PC-3 (cell line): ENCODE measurements around the gene PILRA. TPM values are rescaled to one million over a fixed set of nuclear protein-coding genes. Genes with fewer than 3 reads are reported as not detected.
"Not testable (repeated sequence)": the region's sequence is repeated elsewhere in the genome, so short reads cannot be mapped to it uniquely, and the experiment has no call there.

Source experiments
- ATAC-seq: fragments of 200-7000 bp; cut with Tn5 transposase; 2 replicates; pipeline ENCODE4 v1.9.1; 2020; ENCODE audit warnings: mild to moderate bottlenecking, moderate library complexity
- BruUV-seq: library from RNA; stranded (reverse); fragments of 400-500 nt; replicated peaks from 2 replicates; lab custom pipeline; 2021; lab: Mats Ljungman, UMichigan
- CTCF ChIA-PET: fragments of 300-600 bp; sonication (Branson Sonifier 250); formaldehyde crosslinking; loops from one replicate; lab custom pipeline; 2022; ENCODE audit warnings: antibody characterized with exemption; lab: Charles Lee
- POLR2A ChIA-PET: fragments of 300-600 bp; sonication (Branson Sonifier 250); formaldehyde crosslinking; loops from one replicate; lab custom pipeline; 2022; ENCODE audit warnings: antibody characterized with exemption; ENCODE audit not compliant: unreplicated experiment; lab: Charles Lee
- DNase-seq: peaks from one replicate; pipeline ENCODE4 v3.0.0-alpha.2; 2015
- H2AFZ ChIP-seq: fragments of 300-600 bp; sonication (generic); 2 replicates; pipeline ENCODE4 v1.6.0; 2016; ENCODE audit warnings: antibody characterized with exemption, low read length
- H3F3A ChIP-seq: fragments of 300-600 bp; sonication (generic); one replicate; pipeline ENCODE4 v1.6.0; 2017; ENCODE audit warnings: antibody characterized with exemption, low read length, control low read depth, mild to moderate bottlenecking; ENCODE audit not compliant: unreplicated experiment
- H3K27ac ChIP-seq: fragments of 300-600 bp; sonication (generic); 2 replicates; pipeline ENCODE4 v1.5.1; 2016; ENCODE audit warnings: mild to moderate bottlenecking, low read length
- H3K27me3 ChIP-seq: fragments of 300-600 bp; sonication (generic); 2 replicates; pipeline ENCODE4 v1.6.1; 2016; ENCODE audit warnings: low read length, mixed read lengths
- H3K36me3 ChIP-seq: fragments of 300-600 bp; sonication (generic); 2 replicates; pipeline ENCODE4 v1.6.1; 2016; ENCODE audit warnings: low read depth, mixed run types, low read length, mixed read lengths
- H3K4me1 ChIP-seq: fragments of 300-600 bp; sonication (generic); 2 replicates; pipeline ENCODE4 v1.5.1; 2016; ENCODE audit warnings: low read length; ENCODE audit not compliant: insufficient read depth
- H3K4me2 ChIP-seq: fragments of 300-600 bp; sonication (generic); 2 replicates; pipeline ENCODE4 v1.6.0; 2016; ENCODE audit warnings: low read length
- H3K4me3 ChIP-seq: fragments of 300-600 bp; sonication (generic); 2 replicates; pipeline ENCODE4 v1.5.1; 2016; ENCODE audit warnings: mild to moderate bottlenecking, low read length, mixed read lengths
- H3K79me2 ChIP-seq: fragments of 300-600 bp; sonication (generic); 2 replicates; pipeline ENCODE4 v1.6.1; 2017; ENCODE audit warnings: low read length, mixed read lengths
- H3K9ac ChIP-seq: fragments of 300-600 bp; sonication (generic); 2 replicates; pipeline ENCODE4 v1.6.0; 2016; ENCODE audit warnings: mild to moderate bottlenecking, low read length
- H3K9me2 ChIP-seq: fragments of 300-600 bp; sonication (generic); replicated peaks from 2 replicates; pipeline ENCODE4 v1.6.1; 2016; ENCODE audit warnings: mixed run types, low read length, mixed read lengths
- H3K9me3 ChIP-seq: fragments of 300-600 bp; sonication (generic); 2 replicates; pipeline ENCODE4 v1.6.1; 2016; ENCODE audit warnings: low read length, mixed read lengths
- H4K20me1 ChIP-seq: fragments of 300-600 bp; sonication (generic); 2 replicates; pipeline ENCODE4 v1.6.1; 2016; ENCODE audit warnings: low read length, mixed read lengths
- CTCF ChIP-seq: fragments of 300-600 bp; sonication (generic); conservative IDR thresholded peaks from 2 replicates; pipeline ENCODE4 v1.5.1; 2017; ENCODE audit warnings: antibody characterized with exemption, low read depth, mild to moderate bottlenecking, low read length
- EZH2 ChIP-seq: fragments of 300-600 bp; sonication (generic); IDR thresholded peaks from one replicate; pipeline ENCODE4 v1.6.1; 2017; ENCODE audit warnings: antibody characterized with exemption, mild to moderate bottlenecking, low read length; ENCODE audit not compliant: unreplicated experiment
- EZH2phosphoT487 ChIP-seq: fragments of 300-600 bp; sonication (generic); IDR thresholded peaks from 2 replicates; pipeline ENCODE4 v1.6.1; 2018; ENCODE audit warnings: mild to moderate bottlenecking, antibody characterized with exemption, low read length, borderline replicate concordance
- intact Hi-C: fragments of 100-400 bp; cut with micrococcal nuclease; formaldehyde crosslinking; loops from 2 replicates; pipeline ENCODE4 v1.9.0; 2023
- total RNA-seq: library from RNA; depleted of rRNA; stranded (reverse); fragments of >200 nt; gene quantifications from 2 replicates; pipeline ENCODE4 v1.2.3, GENCODE V29; 2014

PILRA gene
- total RNA-seq, 1 experiment from 2014 or later = 1.9 TPM

DNA sequence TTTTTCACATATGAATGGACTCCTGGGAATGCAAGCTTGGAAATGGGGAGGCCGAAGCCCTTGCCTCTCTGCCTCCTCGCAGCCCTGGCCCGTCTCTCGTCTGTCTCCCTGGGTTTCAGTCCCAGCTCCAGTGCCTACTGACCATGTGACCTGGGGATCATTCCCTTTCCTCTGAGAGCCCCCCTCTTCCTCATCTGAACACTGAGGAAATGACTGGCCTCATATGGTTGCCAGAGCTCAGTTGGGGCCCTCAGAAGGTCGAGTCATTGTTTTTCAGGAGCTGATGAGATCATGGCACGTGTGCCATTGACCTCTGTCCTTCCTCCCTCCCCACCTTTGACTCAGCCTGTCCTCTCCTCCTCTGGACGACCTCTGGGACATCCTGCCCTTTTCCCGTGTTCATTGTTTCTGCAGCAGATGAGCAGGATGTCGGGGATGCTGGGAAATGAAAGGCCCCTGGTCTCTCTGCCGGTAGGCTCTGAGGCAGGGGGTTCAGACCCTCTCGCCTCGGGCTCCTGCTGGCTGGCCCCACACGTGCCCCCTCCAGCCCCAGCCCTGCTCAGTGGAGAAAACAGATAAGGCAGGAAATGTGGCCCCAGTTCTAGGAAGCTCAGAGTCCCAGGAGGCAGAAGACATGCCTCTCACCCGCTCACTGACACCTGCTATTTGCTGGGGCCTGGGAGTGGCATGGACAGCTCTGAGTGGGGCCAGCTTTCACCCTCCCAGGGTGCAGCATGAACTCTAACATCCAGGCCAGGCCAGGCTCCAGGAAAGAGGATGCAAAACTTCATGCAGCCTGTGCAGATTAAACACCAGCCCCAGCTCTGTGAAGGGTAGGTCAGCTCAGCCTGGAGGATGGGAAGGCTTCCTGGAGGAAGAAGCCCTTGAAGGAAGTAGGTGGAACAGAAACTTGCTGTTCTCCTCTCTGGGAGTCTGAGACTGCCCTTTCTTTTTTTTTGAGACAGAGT is 71.3 kb downstream of the PILRA start:
- Histone ChIP-seq H3K27ac (no peak overlapping the region), H3K27me3 (no peaks in the 10 kb centered on the region), H4K20me1 (no peaks in the 10 kb centered on the region), H3K9ac (no peak overlapping the region), H3K4me3 (no peak overlapping the region), H3K79me2 (no peaks in the 10 kb centered on the region), H2AFZ (no peak overlapping the region), H3F3A (no peaks in the 10 kb centered on the region), H3K9me2 (no peaks in the 10 kb centered on the region), H3K9me3 (no peaks in the 10 kb centered on the region), H3K4me1 (no peaks in the 10 kb centered on the region), H3K36me3 (no peaks in the 10 kb centered on the region), H3K4me2 (no peak overlapping the region)
- no TSS peak for BruUV-seq
- DNase-seq = no peak
- ATAC-seq = no peak; the same call in 1 of the 2 replicates
- POLR2A ChIA-PET = interaction anchor here (0.5 kb wide), 1 partner anchor 16 kb away, joined by 3 read pairs; no protein-coding TSS in a partner anchor
- TF ChIP-seq EZH2phosphoT487 = no peak
- TF ChIP-seq EZH2 = no peak
- no peak for TF ChIP-seq CTCF
- CTCF ChIA-PET = interaction anchor here (0.7 kb wide), 1 partner anchor 141 kb away, joined by 4 read pairs; the partner anchor contains the start of genes FBXO24 and LRCH4
- intact Hi-C loops = no loop called here

DNA sequence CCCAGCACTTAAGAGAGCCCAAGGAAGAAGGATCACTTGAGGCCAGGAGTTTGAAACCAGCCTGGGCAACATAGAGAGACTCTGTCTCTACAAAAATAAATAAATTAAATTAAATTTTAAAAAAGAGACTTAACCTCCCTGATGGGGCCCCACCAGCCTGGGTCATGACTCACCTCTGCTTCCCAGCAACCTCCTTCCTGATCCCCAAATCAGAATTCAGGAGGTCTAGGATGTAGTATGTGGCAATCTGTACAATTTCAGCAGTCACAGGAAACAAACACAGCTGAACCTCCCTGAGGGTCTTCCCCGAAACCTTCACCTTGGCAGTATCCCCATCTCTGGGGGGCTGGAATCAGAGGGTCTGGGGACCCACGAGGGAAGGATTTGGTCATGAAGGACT is 72.8 kb downstream of the PILRA start:
- Histone ChIP-seq H3K9me3 (no peaks in the 10 kb centered on the region), H3K36me3 (no peaks in the 10 kb centered on the region), H3K4me2 (no peak overlapping the region), H3F3A (no peaks in the 10 kb centered on the region), H2AFZ (no peak overlapping the region), H3K4me1 (no peaks in the 10 kb centered on the region), H3K4me3 (no peak overlapping the region), H3K27me3 (no peaks in the 10 kb centered on the region), H3K79me2 (no peaks in the 10 kb centered on the region), H3K9me2 (no peaks in the 10 kb centered on the region), H3K9ac (no peak overlapping the region), H4K20me1 (no peaks in the 10 kb centered on the region), H3K27ac (no peak overlapping the region)
- ChIA-PET CTCF (interaction anchor here (0.7 kb wide), 1 partner anchor 489 kb away, joined by 3 read pairs; no protein-coding TSS in a partner anchor), POLR2A (no interaction called here)
- no TSS peak for BruUV-seq
- ATAC-seq (no peak), DNase-seq (no peak)
- no peak for TF ChIP-seq CTCF
- TF ChIP-seq EZH2phosphoT487 = no peak
- no peak for TF ChIP-seq EZH2
- intact Hi-C loops = no loop called here

- BruUV-seq, intact Hi-C loops, H3F3A ChIP-seq, H3K4me2 ChIP-seq, H3K9ac ChIP-seq, H3K4me3 ChIP-seq, DNase-seq, H3K4me1 ChIP-seq, ATAC-seq, H3K36me3 ChIP-seq, H3K79me2 ChIP-seq, H3K9me2 ChIP-seq, H3K27ac ChIP-seq, H2AFZ ChIP-seq, H3K27me3 ChIP-seq, H4K20me1 ChIP-seq, H3K9me3 ChIP-seq: not testable (repeated sequence)
- CTCF ChIA-PET = interaction anchor here (0.6 to 1.0 kb wide), 2 partner anchors 7 to 11 kb away, joined by 4 to 6 read pairs; partner anchors contain the start of gene PPP1R35
- POLR2A ChIA-PET = interaction anchor here (0.6 kb wide), 1 partner anchor 315 kb away, joined by 7 read pairs; no protein-coding TSS in a partner anchor
Measured at GRCh38 chr7:100447363-100447762, 74.1 kb downstream of the PILRA start.
